Measurements from ENCODE around the gene CCL1.

Gene CCL1

DNA sequence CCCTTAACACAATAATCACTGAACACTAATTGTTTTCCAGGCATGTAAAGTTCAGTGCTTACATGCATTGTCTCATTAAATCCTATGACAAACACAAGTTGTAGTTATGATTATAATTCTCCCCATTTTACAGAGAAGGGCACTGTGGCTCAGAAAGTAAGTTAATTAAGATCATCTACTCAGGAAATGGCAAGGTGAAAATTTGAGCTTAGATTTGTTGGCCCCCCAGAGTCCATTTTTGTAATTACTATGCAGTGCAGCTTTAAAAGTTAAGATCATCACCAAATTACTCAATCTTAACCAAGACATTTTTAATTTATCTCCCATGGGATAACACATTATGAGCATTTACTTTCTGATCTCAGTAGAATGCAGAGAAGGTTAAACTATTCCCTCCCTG, 34.2 kb upstream of the CCL1 start:
- Histone ChIP-seq H3K27me3 (ENCODE audit: control insufficient read depth, insufficient read depth, low read length) (no peaks in the 10 kb centered on the region), H3K4me1 (ENCODE audit: control insufficient read depth, insufficient read depth, low read length) (peaks cover 10% of the 10 kb centered on the region), H3K4me3 (ENCODE audit: low read depth, low read length) (no peak overlapping the region), H3K9ac (ENCODE audit: low read depth, low read length) (no peak overlapping the region), H3K36me3 (ENCODE audit: control insufficient read depth, insufficient read depth, low read length) (no peaks in the 10 kb centered on the region), H3K9me3 (ENCODE audit: control insufficient read depth, insufficient read depth, low read length) (no peaks in the 10 kb centered on the region), H3K27ac (ENCODE audit: low read depth, low read length) (no peak overlapping the region)

DNA sequence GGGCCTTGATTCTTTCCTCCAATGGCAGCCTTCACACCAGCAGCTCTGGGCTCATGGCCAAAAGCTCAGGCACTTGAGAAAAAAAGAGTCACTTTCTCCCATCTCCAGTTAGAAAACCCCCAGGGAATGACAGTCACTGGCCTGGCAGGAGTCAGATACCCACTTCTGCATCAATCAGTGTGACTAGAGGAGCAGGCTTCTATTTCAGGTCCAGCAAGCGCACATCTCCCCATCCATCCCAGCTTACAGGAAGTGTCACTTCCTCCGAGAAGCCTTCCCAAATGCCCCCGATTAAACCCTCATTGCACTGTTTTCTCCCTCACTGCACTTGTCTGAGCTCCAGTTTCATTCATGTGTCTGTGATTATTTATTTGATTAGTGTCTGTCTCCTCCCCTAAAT, 30.4 kb upstream of the CCL1 start:
- Histone ChIP-seq H3K27ac (ENCODE audit: low read depth, low read length) (no peak overlapping the region), H3K9ac (ENCODE audit: low read depth, low read length) (no peak overlapping the region), H3K4me1 (ENCODE audit: control insufficient read depth, insufficient read depth, low read length) (peaks cover 10% of the 10 kb centered on the region), H3K27me3 (ENCODE audit: control insufficient read depth, insufficient read depth, low read length) (no peaks in the 10 kb centered on the region), H3K4me3 (ENCODE audit: low read depth, low read length) (no peak overlapping the region), H3K9me3 (ENCODE audit: control insufficient read depth, insufficient read depth, low read length) (no peaks in the 10 kb centered on the region), H3K36me3 (ENCODE audit: control insufficient read depth, insufficient read depth, low read length) (no peaks in the 10 kb centered on the region)

DNA sequence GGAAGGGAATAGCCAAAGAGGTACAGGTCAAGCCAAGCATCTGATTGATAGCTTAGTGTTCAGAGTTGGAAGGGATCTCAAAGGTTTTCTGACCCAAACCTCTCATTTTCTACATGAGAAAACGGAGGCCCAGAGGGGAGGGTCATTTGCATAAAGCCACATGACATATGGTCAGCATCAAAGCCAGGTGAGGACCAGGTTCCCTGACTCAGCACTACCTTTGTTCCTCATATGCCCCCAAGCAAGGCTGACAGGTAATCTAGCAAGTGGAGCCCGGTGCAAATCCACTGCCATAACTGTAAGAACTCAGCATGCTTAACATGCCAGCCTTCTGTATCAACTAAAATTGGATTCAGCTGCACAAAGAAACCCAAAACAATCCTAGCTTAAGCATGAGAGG, 28.2 kb upstream of the CCL1 start:
- H3K27me3 ChIP-seq (ENCODE audit: control insufficient read depth, insufficient read depth, low read length): no peaks in the 10 kb centered on the region
- no peaks in the 10 kb centered on the region for H3K36me3 ChIP-seq (ENCODE audit: control insufficient read depth, insufficient read depth, low read length)
- no peaks in the 10 kb centered on the region for H3K4me1 ChIP-seq (ENCODE audit: control insufficient read depth, insufficient read depth, low read length)
- no peak overlapping the region for H3K27ac ChIP-seq (ENCODE audit: low read depth, low read length)
- no peak overlapping the region for H3K9ac ChIP-seq (ENCODE audit: low read depth, low read length)
- H3K9me3 ChIP-seq (ENCODE audit: control insufficient read depth, insufficient read depth, low read length): no peaks in the 10 kb centered on the region
- H3K4me3 ChIP-seq (ENCODE audit: low read depth, low read length): no peak overlapping the region

DNA sequence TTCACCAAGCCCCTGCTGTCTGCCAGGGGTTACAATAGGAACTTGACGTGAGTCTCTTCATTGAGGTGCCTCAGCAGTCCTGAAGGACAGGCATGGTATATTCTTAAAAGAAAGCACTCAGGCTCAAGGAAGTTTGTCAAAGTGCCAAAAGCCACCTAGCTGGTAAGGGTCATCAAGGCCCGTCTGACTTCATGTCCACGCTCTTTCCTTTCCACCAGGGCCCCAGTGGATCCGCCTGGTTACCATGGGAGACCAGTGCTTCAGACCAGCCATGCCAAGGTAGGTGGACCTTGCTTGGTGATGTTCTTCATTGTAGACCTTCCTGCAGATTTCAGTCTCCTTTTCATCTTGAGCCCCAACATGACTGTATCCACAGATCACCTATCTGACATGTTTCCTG, 27.6 kb upstream of the CCL1 start:
- Histone ChIP-seq H3K36me3 (ENCODE audit: control insufficient read depth, insufficient read depth, low read length) (no peaks in the 10 kb centered on the region), H3K27ac (ENCODE audit: low read depth, low read length) (no peak overlapping the region), H3K27me3 (ENCODE audit: control insufficient read depth, insufficient read depth, low read length) (no peaks in the 10 kb centered on the region), H3K9ac (ENCODE audit: low read depth, low read length) (no peak overlapping the region), H3K4me3 (ENCODE audit: low read depth, low read length) (no peak overlapping the region), H3K9me3 (ENCODE audit: control insufficient read depth, insufficient read depth, low read length) (no peaks in the 10 kb centered on the region), H3K4me1 (ENCODE audit: control insufficient read depth, insufficient read depth, low read length) (no peaks in the 10 kb centered on the region)

DNA sequence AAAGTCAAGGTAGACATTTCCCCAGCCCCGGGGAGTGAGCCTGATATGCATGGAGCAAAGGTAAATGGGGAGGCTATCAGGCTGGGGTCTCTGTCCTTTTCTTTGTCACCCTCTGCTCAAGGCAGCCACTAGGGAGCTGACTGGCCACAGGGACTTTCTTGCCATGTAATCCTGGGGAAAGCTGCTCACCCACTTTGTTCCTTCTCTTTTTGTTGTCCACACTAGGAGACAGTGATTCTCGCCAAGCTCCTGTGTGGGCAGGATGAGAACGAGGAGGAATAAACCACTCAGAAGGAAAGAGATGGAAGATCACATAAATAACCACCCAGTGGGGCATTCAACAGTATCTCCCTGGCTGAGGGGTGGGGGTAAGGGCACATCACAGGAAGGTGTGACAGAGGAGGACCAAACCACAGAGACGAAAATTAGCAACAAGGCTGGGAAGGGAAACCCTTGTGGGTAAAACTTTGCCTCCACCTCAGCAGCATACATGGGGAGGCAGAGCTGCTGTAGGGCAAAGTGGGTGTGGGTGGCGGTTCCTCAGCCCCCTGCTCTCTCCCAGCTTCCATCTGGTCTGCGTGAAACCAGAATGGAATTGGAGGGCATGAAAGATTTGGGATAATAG, 26.2 kb upstream of the CCL1 start:
- H3K36me3 ChIP-seq (ENCODE audit: control insufficient read depth, insufficient read depth, low read length): no peaks in the 10 kb centered on the region
- no peaks in the 10 kb centered on the region for H3K9me3 ChIP-seq (ENCODE audit: control insufficient read depth, insufficient read depth, low read length)
- no peaks in the 10 kb centered on the region for H3K27me3 ChIP-seq (ENCODE audit: control insufficient read depth, insufficient read depth, low read length)
- no peak overlapping the region for H3K4me3 ChIP-seq (ENCODE audit: low read depth, low read length)
- no peak overlapping the region for H3K27ac ChIP-seq (ENCODE audit: low read depth, low read length)
- no peak overlapping the region for H3K9ac ChIP-seq (ENCODE audit: low read depth, low read length)
- no peaks in the 10 kb centered on the region for H3K4me1 ChIP-seq (ENCODE audit: control insufficient read depth, insufficient read depth, low read length)

DNA sequence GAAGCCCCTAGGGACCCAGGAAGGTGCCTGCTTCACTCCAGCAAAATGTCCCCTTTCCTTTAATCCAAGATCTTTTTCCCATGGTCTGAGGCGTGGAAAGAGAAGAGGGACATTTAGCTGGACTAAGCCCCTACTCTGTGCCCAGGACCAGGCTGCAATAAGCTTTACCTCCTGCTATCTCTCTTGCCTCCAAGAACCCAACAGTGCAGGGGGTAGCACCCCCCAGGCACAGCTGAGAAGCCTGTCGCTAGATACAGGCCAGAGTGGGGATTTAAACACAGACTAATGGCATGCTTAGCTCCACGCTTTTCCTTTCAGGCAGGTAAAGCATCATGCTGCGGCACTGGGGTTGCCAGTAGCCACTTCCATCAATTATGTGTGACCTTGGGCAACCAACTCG, 24.5 kb upstream of the CCL1 start:
- no peaks in the 10 kb centered on the region for H3K4me1 ChIP-seq (ENCODE audit: control insufficient read depth, insufficient read depth, low read length)
- no peak overlapping the region for H3K27ac ChIP-seq (ENCODE audit: low read depth, low read length)
- H3K4me3 ChIP-seq (ENCODE audit: low read depth, low read length): no peak overlapping the region
- no peaks in the 10 kb centered on the region for H3K9me3 ChIP-seq (ENCODE audit: control insufficient read depth, insufficient read depth, low read length)
- H3K27me3 ChIP-seq (ENCODE audit: control insufficient read depth, insufficient read depth, low read length): no peaks in the 10 kb centered on the region
- no peaks in the 10 kb centered on the region for H3K36me3 ChIP-seq (ENCODE audit: control insufficient read depth, insufficient read depth, low read length)
- no peak overlapping the region for H3K9ac ChIP-seq (ENCODE audit: low read depth, low read length)

GRCh38 chr17:34386697-34387550, 23.9 kb upstream of the CCL1 start:
- Histone ChIP-seq H3K36me3 (ENCODE audit: control insufficient read depth, insufficient read depth, low read length) (no peaks in the 10 kb centered on the region), H3K4me3 (ENCODE audit: low read depth, low read length) (no peak overlapping the region), H3K27ac (ENCODE audit: low read depth, low read length) (no peak overlapping the region), H3K9ac (ENCODE audit: low read depth, low read length) (no peak overlapping the region), H3K27me3 (ENCODE audit: control insufficient read depth, insufficient read depth, low read length) (no peaks in the 10 kb centered on the region), H3K9me3 (ENCODE audit: control insufficient read depth, insufficient read depth, low read length) (no peaks in the 10 kb centered on the region), H3K4me1 (ENCODE audit: control insufficient read depth, insufficient read depth, low read length) (no peaks in the 10 kb centered on the region)

GRCh38 chr17:34386343-34386696, 23.3 kb upstream of the CCL1 start:
- Histone ChIP-seq H3K36me3 (ENCODE audit: control insufficient read depth, insufficient read depth, low read length) (no peaks in the 10 kb centered on the region), H3K9me3 (ENCODE audit: control insufficient read depth, insufficient read depth, low read length) (no peaks in the 10 kb centered on the region), H3K27ac (ENCODE audit: low read depth, low read length) (no peak overlapping the region), H3K4me3 (ENCODE audit: low read depth, low read length) (no peak overlapping the region), H3K9ac (ENCODE audit: low read depth, low read length) (no peak overlapping the region), H3K27me3 (ENCODE audit: control insufficient read depth, insufficient read depth, low read length) (no peaks in the 10 kb centered on the region), H3K4me1 (ENCODE audit: control insufficient read depth, insufficient read depth, low read length) (no peaks in the 10 kb centered on the region)

- Histone ChIP-seq H3K4me1 (ENCODE audit: control insufficient read depth, insufficient read depth, low read length) (no peaks in the 10 kb centered on the region), H3K27ac (ENCODE audit: low read depth, low read length) (no peak overlapping the region), H3K27me3 (ENCODE audit: control insufficient read depth, insufficient read depth, low read length) (no peaks in the 10 kb centered on the region), H3K9ac (ENCODE audit: low read depth, low read length) (no peak overlapping the region), H3K9me3 (ENCODE audit: control insufficient read depth, insufficient read depth, low read length) (no peaks in the 10 kb centered on the region), H3K36me3 (ENCODE audit: control insufficient read depth, insufficient read depth, low read length) (no peaks in the 10 kb centered on the region), H3K4me3 (ENCODE audit: low read depth, low read length) (no peak overlapping the region)
These were observed 22.0 kb upstream of the CCL1 start for GRCh38 chr17:34384822-34385605.

- H3K4me3 ChIP-seq (ENCODE audit: low read depth, low read length): no peak overlapping the region
- H3K9me3 ChIP-seq (ENCODE audit: control insufficient read depth, insufficient read depth, low read length): no peaks in the 10 kb centered on the region
- no peak overlapping the region for H3K9ac ChIP-seq (ENCODE audit: low read depth, low read length)
- H3K36me3 ChIP-seq (ENCODE audit: control insufficient read depth, insufficient read depth, low read length): no peaks in the 10 kb centered on the region
- H3K27ac ChIP-seq (ENCODE audit: low read depth, low read length): no peak overlapping the region
- no peaks in the 10 kb centered on the region for H3K4me1 ChIP-seq (ENCODE audit: control insufficient read depth, insufficient read depth, low read length)
- no peaks in the 10 kb centered on the region for H3K27me3 ChIP-seq (ENCODE audit: control insufficient read depth, insufficient read depth, low read length)
These were observed 21.2 kb upstream of the CCL1 start for GRCh38 chr17:34384271-34384670.

DNA sequence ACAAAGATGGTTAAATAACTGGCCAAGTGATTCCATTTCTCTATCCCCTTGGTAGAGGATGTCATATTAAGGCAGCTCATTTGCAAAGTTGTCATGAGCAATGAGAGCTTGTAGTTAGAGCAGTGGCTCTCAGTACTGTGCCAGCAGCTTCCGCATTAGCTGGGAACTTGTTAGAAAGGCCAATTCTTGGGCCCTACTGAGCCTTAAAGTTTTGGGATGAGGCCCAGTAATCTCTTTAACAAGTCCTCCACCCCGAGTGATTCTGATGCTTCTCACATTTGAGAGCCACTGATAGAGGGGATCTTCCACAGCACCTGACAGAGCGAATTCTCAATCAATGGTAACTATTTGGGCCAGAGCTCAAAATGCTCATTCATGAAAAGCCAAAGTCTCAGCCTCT, 20.2 kb upstream of the CCL1 start:
- Histone ChIP-seq H3K9ac (ENCODE audit: low read depth, low read length) (no peak overlapping the region), H3K4me3 (ENCODE audit: low read depth, low read length) (no peak overlapping the region), H3K36me3 (ENCODE audit: control insufficient read depth, insufficient read depth, low read length) (no peaks in the 10 kb centered on the region), H3K9me3 (ENCODE audit: control insufficient read depth, insufficient read depth, low read length) (no peaks in the 10 kb centered on the region), H3K27ac (ENCODE audit: low read depth, low read length) (no peak overlapping the region), H3K27me3 (ENCODE audit: control insufficient read depth, insufficient read depth, low read length) (no peaks in the 10 kb centered on the region), H3K4me1 (ENCODE audit: control insufficient read depth, insufficient read depth, low read length) (0 out of 2 replicates have a peak, but pooled peaks cover 3% of the 10 kb centered on the region)
